Measurements from ENCODE around the gene HDAC4. TPM values are rescaled to one million over a fixed set of nuclear protein-coding genes. Genes with fewer than 3 reads are reported as not detected.

HDAC4 gene
- total RNA-seq, 1 experiment from 2014 or later = 61.5 TPM

GRCh38 chr2:239365782-239366435 is 34.9 kb downstream of the HDAC4 start:
- Histone ChIP-seq H3K4me3 (no peak overlapping the region), H3K9me2 (ENCODE audit: insufficient read depth) (no peaks in the 10 kb centered on the region), H3K4me1 (replicated peaks; ENCODE audit: insufficient read depth) (no peaks in the 10 kb centered on the region), H2AFZ (no peak overlapping the region), H3K9me3 (ENCODE audit: insufficient read depth, low read depth) (no peaks in the 10 kb centered on the region), H3K27me3 (ENCODE audit: insufficient read depth, low read depth) (no peaks in the 10 kb centered on the region), H3F3A (ENCODE audit: insufficient read depth, low read depth) (no peaks in the 10 kb centered on the region), H3K36me3 (ENCODE audit: low read depth) (no peaks in the 10 kb centered on the region), H4K20me1 (ENCODE audit: insufficient read depth) (0 out of 2 replicates have a peak, but pooled peaks cover 10% of the 10 kb centered on the region), H3K79me2 (ENCODE audit: low read depth) (peaks cover 6% of the 10 kb centered on the region; the same call in 1 of the 2 replicates), H3K27ac (no peak overlapping the region), H3K4me2 (no peak overlapping the region)
- no peak for DNase-seq
- ChIA-PET POLR2A (ENCODE audit: unreplicated experiment) (no interaction called here), CTCF (no interaction called here)
- BruUV-seq (replicated peaks) = no TSS peak
- intact Hi-C loops (cut with micrococcal nuclease; ENCODE audit: unreplicated experiment) = no loop called here
- TF ChIP-seq EZH2 (IDR thresholded peaks at IDR 0.05; ENCODE audit: low read depth) (no peak), CTCF (conservative IDR thresholded peaks at IDR 0.05) (no peak)

- H3K9me2 ChIP-seq (ENCODE audit: insufficient read depth) = no peaks in the 10 kb centered on the region
- H3K4me3 ChIP-seq = no peak overlapping the region
- no peaks in the 10 kb centered on the region for H3K27me3 ChIP-seq (ENCODE audit: insufficient read depth, low read depth)
- H3F3A ChIP-seq (ENCODE audit: insufficient read depth, low read depth) = no peaks in the 10 kb centered on the region
- TF ChIP-seq CTCF (conservative IDR thresholded peaks at IDR 0.05) (no peak), EZH2 (IDR thresholded peaks at IDR 0.05; ENCODE audit: low read depth) (no peak)
- H3K4me2 ChIP-seq = no peak overlapping the region
- BruUV-seq (replicated peaks) = no TSS peak
- no peaks in the 10 kb centered on the region for H3K9me3 ChIP-seq (ENCODE audit: insufficient read depth, low read depth)
- H4K20me1 ChIP-seq (ENCODE audit: insufficient read depth) = 0 out of 2 replicates have a peak, but pooled peaks cover 4% of the 10 kb centered on the region
- no peaks in the 10 kb centered on the region for H3K36me3 ChIP-seq (ENCODE audit: low read depth)
- H2AFZ ChIP-seq = no peak overlapping the region
- H3K79me2 ChIP-seq (ENCODE audit: low read depth) = peaks cover 6% of the 10 kb centered on the region; the same call in 1 of the 2 replicates
- intact Hi-C loops (cut with micrococcal nuclease; ENCODE audit: unreplicated experiment) = no loop called here
- no peaks in the 10 kb centered on the region for H3K4me1 ChIP-seq (replicated peaks; ENCODE audit: insufficient read depth)
- ChIA-PET POLR2A (ENCODE audit: unreplicated experiment) (no interaction called here), CTCF (no interaction called here)
- no peak overlapping the region for H3K27ac ChIP-seq
- DNase-seq = no peak
Measured at GRCh38 chr2:239365071-239365781, 35.6 kb downstream of the HDAC4 start.

- H3K36me3 ChIP-seq (ENCODE audit: low read depth) = no peaks in the 10 kb centered on the region
- intact Hi-C loops (cut with micrococcal nuclease; ENCODE audit: unreplicated experiment) = no loop called here
- H3K4me3 ChIP-seq = no peak overlapping the region
- H3K27me3 ChIP-seq (ENCODE audit: insufficient read depth, low read depth) = no peaks in the 10 kb centered on the region
- H3F3A ChIP-seq (ENCODE audit: insufficient read depth, low read depth) = no peaks in the 10 kb centered on the region
- H3K9me2 ChIP-seq (ENCODE audit: insufficient read depth) = no peaks in the 10 kb centered on the region
- no peaks in the 10 kb centered on the region for H3K9me3 ChIP-seq (ENCODE audit: insufficient read depth, low read depth)
- H3K79me2 ChIP-seq (ENCODE audit: low read depth) = peaks cover 6% of the 10 kb centered on the region; the same call in 1 of the 2 replicates
- no peak for TF ChIP-seq CTCF (conservative IDR thresholded peaks at IDR 0.05)
- TF ChIP-seq EZH2 (IDR thresholded peaks at IDR 0.05; ENCODE audit: low read depth) = no peak
- H3K27ac ChIP-seq = no peak overlapping the region
- no peak for DNase-seq
- ChIA-PET CTCF (no interaction called here), POLR2A (ENCODE audit: unreplicated experiment) (no interaction called here)
- H2AFZ ChIP-seq = no peak overlapping the region
- no peaks in the 10 kb centered on the region for H3K4me1 ChIP-seq (replicated peaks; ENCODE audit: insufficient read depth)
- no peak overlapping the region for H3K4me2 ChIP-seq
- 0 out of 2 replicates have a peak, but pooled peaks cover 4% of the 10 kb centered on the region for H4K20me1 ChIP-seq (ENCODE audit: insufficient read depth)
- no TSS peak for BruUV-seq (replicated peaks)
Measured at GRCh38 chr2:239363946-239364637, 36.7 kb downstream of the HDAC4 start.
